ENCODE results near the gene HOXA11.

Gene HOXA11

DNA sequence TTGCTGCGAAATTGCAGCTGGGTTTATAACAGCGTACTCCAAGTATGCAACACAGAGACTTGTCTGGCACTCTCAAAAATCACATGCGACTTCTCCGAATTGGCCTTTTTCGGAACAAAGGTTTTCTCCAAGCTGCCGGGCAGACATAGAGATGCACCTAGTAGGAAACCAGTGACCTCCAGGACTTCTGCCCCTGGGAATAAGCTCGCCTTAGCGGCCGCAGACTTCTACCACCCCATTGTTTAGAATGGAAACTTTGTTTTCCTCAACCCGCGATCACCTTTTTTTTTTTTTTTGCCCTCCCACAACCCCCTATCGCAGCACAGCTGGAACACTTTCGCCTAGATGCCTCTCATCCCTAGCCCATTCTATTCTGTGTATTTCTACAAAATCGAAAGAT lies 6.0 kb downstream of the HOXA11 start:
- no peak for ATAC-seq
- TF ChIP-seq TOX (CRISPR knock-in tag; IDR thresholded peaks at IDR 0.05; ENCODE audit: borderline replicate concordance) (no peak), ARNTL (CRISPR knock-in tag; IDR thresholded peaks at IDR 0.05; ENCODE audit: borderline replicate concordance, low read depth) (no peak), ZC3H10 (CRISPR knock-in tag; IDR thresholded peaks at IDR 0.05) (no peak), ZNF565 (CRISPR knock-in tag; conservative IDR thresholded peaks at IDR 0.05; ENCODE audit: low read depth) (no peak), TCF4 (CRISPR knock-in tag; IDR thresholded peaks at IDR 0.05; ENCODE audit: borderline replicate concordance) (no peak), ZFP3 (CRISPR knock-in tag; IDR thresholded peaks at IDR 0.05) (no peak), OSR1 (CRISPR knock-in tag; IDR thresholded peaks at IDR 0.05) (no peak), BACH2 (CRISPR knock-in tag; IDR thresholded peaks at IDR 0.05; ENCODE audit: borderline replicate concordance) (no peak), ESRRG (CRISPR knock-in tag; IDR thresholded peaks at IDR 0.05) (no peak), ZFP30 (CRISPR knock-in tag; IDR thresholded peaks at IDR 0.05) (no peak), GLIS3 (CRISPR knock-in tag; IDR thresholded peaks at IDR 0.05) (no peak)
- TF ChIP-seq, protein P1, sequence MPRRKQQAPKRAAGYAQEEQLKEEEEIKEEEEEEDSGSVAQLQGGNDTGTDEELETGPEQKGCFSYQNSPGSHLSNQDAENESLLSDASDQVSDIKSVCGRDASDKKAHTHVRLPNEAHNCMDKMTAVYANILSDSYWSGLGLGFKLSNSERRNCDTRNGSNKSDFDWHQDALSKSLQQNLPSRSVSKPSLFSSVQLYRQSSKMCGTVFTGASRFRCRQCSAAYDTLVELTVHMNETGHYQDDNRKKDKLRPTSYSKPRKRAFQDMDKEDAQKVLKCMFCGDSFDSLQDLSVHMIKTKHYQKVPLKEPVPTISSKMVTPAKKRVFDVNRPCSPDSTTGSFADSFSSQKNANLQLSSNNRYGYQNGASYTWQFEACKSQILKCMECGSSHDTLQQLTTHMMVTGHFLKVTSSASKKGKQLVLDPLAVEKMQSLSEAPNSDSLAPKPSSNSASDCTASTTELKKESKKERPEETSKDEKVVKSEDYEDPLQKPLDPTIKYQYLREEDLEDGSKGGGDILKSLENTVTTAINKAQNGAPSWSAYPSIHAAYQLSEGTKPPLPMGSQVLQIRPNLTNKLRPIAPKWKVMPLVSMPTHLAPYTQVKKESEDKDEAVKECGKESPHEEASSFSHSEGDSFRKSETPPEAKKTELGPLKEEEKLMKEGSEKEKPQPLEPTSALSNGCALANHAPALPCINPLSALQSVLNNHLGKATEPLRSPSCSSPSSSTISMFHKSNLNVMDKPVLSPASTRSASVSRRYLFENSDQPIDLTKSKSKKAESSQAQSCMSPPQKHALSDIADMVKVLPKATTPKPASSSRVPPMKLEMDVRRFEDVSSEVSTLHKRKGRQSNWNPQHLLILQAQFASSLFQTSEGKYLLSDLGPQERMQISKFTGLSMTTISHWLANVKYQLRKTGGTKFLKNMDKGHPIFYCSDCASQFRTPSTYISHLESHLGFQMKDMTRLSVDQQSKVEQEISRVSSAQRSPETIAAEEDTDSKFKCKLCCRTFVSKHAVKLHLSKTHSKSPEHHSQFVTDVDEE (CRISPR knock-in tag; IDR thresholded peaks at IDR 0.05) = no peak
- TF ChIP-seq, protein P2, sequence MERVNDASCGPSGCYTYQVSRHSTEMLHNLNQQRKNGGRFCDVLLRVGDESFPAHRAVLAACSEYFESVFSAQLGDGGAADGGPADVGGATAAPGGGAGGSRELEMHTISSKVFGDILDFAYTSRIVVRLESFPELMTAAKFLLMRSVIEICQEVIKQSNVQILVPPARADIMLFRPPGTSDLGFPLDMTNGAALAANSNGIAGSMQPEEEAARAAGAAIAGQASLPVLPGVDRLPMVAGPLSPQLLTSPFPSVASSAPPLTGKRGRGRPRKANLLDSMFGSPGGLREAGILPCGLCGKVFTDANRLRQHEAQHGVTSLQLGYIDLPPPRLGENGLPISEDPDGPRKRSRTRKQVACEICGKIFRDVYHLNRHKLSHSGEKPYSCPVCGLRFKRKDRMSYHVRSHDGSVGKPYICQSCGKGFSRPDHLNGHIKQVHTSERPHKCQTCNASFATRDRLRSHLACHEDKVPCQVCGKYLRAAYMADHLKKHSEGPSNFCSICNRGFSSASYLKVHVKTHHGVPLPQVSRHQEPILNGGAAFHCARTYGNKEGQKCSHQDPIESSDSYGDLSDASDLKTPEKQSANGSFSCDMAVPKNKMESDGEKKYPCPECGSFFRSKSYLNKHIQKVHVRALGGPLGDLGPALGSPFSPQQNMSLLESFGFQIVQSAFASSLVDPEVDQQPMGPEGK (CRISPR knock-in tag; IDR thresholded peaks at IDR 0.05; ENCODE audit: borderline replicate concordance) = no peak

DNA sequence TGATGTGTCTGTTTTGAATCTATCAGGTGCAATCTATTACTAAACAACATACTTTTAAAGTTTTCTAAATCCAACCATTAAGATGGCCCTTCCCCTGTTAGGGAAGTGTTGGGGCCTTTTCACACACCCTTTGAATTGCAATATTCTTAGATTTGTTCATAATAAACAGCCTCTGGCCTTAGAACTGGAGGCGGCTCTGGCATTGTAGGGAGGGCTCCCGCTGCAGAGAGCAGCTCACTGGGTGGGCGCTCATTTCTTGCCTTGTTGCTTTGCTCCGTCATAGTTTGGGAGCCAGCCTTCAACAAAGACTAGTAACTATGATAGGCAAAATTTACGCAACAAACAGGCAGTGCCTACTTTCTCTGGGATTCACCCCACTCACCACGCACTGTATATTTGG lies 6.7 kb downstream of the HOXA11 start:
- ATAC-seq = no peak
- TF ChIP-seq BACH2 (CRISPR knock-in tag; IDR thresholded peaks at IDR 0.05; ENCODE audit: borderline replicate concordance) (no peak), ESRRG (CRISPR knock-in tag; IDR thresholded peaks at IDR 0.05) (no peak), ZFP3 (CRISPR knock-in tag; IDR thresholded peaks at IDR 0.05) (no peak), ZC3H10 (CRISPR knock-in tag; IDR thresholded peaks at IDR 0.05) (no peak), ZNF565 (CRISPR knock-in tag; conservative IDR thresholded peaks at IDR 0.05; ENCODE audit: low read depth) (no peak), ZNF70 (CRISPR knock-in tag; IDR thresholded peaks at IDR 0.05) (no peak), ISL1 (CRISPR knock-in tag; IDR thresholded peaks at IDR 0.05) (no peak), ARNTL (CRISPR knock-in tag; IDR thresholded peaks at IDR 0.05; ENCODE audit: borderline replicate concordance, low read depth) (no peak), SNAI2 (CRISPR knock-in tag; IDR thresholded peaks at IDR 0.05) (no peak), GLIS3 (CRISPR knock-in tag; IDR thresholded peaks at IDR 0.05) (no peak), ZNF8 (CRISPR knock-in tag; IDR thresholded peaks at IDR 0.05) (no peak), TCF4 (CRISPR knock-in tag; IDR thresholded peaks at IDR 0.05; ENCODE audit: borderline replicate concordance) (no peak), OSR1 (CRISPR knock-in tag; IDR thresholded peaks at IDR 0.05) (no peak), RARB (CRISPR knock-in tag; IDR thresholded peaks at IDR 0.05) (no peak), ZFP30 (CRISPR knock-in tag; IDR thresholded peaks at IDR 0.05) (no peak)
- TF ChIP-seq, protein P2 (CRISPR knock-in tag; IDR thresholded peaks at IDR 0.05; ENCODE audit: borderline replicate concordance) = no peak
- TF ChIP-seq, protein P3, sequence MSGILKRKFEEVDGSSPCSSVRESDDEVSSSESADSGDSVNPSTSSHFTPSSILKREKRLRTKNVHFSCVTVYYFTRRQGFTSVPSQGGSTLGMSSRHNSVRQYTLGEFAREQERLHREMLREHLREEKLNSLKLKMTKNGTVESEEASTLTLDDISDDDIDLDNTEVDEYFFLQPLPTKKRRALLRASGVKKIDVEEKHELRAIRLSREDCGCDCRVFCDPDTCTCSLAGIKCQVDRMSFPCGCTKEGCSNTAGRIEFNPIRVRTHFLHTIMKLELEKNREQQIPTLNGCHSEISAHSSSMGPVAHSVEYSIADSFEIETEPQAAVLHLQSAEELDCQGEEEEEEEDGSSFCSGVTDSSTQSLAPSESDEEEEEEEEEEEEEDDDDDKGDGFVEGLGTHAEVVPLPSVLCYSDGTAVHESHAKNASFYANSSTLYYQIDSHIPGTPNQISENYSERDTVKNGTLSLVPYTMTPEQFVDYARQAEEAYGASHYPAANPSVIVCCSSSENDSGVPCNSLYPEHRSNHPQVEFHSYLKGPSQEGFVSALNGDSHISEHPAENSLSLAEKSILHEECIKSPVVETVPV (CRISPR knock-in tag; IDR thresholded peaks at IDR 0.05) = no peak
- TF ChIP-seq, protein P4, sequence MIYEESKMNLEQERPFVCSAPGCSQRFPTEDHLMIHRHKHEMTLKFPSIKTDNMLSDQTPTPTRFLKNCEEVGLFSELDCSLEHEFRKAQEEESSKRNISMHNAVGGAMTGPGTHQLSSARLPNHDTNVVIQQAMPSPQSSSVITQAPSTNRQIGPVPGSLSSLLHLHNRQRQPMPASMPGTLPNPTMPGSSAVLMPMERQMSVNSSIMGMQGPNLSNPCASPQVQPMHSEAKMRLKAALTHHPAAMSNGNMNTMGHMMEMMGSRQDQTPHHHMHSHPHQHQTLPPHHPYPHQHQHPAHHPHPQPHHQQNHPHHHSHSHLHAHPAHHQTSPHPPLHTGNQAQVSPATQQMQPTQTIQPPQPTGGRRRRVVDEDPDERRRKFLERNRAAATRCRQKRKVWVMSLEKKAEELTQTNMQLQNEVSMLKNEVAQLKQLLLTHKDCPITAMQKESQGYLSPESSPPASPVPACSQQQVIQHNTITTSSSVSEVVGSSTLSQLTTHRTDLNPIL (CRISPR knock-in tag; IDR thresholded peaks at IDR 0.05; ENCODE audit: low read depth) = no peak
- TF ChIP-seq, protein P1 (CRISPR knock-in tag; IDR thresholded peaks at IDR 0.05) = no peak

Measured in SK-N-SH treated with all-trans-retinoic acid at 6 μM for 48 hours (cell line).